Renal cortical epithelial cell (primary cell): Measurements from ENCODE around the gene CCDC6. TPM values are rescaled to one million over a fixed set of nuclear protein-coding genes. Genes with fewer than 3 reads are reported as not detected.
"Not testable (repeated sequence)": the region's sequence is repeated elsewhere in the genome, so short reads cannot be mapped to it uniquely, and the experiment has no call there.

Experiments
- DNase-seq: peaks from one replicate; pipeline ENCODE4 v3.0.0-alpha.2; 2011; ENCODE audit warnings: low read depth
- total RNA-seq: library from RNA; depleted of rRNA; stranded (reverse); fragments of >200 nt; gene quantifications from 2 replicates; pipeline ENCODE4 v1.2.3, GENCODE V29; 2014

CCDC6 gene
- total RNA-seq, 1 donor from 2014 or later, result 59.8 TPM

- no peak for DNase-seq
These were observed 482 bp downstream of the CCDC6 start for GRCh38 chr10:59905731-59906416.

DNA sequence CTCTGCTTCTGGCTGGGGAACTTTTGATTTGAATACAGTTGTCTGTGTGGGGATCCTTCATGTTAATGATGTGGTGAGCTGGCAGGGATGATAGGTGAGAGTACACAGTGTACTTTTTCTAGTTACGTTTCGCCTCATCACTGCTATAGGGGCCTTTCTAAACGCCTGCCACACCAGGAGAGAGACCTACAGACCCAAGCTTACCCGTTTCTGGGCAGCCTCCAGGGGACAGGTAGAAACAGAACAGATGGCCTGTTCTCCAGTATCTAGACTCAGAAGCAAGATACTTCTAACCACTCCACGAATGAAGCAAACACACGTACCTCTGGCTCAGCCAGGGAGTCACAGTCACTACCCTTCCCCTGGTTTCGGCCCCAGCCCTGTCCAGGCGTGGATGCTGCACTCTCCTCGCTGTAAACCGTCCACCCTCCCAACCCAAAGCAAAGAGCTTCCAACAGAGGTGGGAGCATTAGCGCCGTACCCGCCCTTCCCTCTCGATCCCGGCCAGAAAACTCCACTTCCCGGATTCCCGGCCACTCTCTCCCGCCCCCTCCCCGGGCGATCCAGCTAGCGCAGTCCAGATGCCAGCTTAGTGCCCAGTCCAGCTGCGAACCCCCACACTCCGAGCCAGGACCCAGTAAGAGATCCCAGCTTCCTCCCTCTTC is 1.2 kb downstream of the CCDC6 start:
- no peak for DNase-seq

GRCh38 chr10:59904426-59905065 is 1.8 kb downstream of the CCDC6 start:
- no peak for DNase-seq

DNA sequence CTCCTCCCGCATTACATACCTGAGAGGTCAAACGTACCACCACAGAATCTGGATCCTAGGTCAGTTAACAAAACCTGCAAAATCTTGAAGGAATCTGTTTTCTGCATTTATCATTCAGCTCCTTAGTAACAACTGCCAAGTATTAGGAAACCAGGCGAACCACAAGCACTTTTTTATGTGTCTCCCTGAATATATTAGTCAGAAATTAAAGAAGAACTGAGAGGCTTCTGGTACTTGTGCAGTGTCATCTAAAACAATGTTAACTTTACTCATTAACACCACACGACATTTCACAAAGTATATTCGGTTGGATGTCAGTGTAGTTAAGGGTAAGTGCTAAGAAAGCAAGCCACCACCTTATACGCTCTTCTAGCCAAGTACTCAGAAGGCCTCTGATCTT is 2.5 kb downstream of the CCDC6 start:
- DNase-seq, result peak; percentile 52

- no peak for DNase-seq
These were observed 4.3 kb downstream of the CCDC6 start for GRCh38 chr10:59902016-59902415.

DNA sequence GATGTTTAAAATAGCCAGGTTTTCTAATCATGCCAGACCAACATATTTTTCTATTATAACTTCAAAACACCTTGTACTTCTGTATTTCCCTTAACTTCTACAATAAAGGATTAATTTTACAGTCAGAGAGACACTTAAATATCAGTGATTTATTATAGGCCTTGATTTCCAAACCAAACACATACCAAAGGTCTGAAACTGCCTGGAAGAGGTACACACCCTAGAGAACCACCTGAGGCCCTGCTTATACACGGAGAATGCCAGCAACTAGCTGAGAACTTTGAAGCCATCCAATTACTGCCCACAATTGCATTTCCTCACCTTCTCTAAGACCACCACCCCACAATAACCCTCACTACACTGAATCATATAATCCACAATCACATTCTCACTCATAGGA is 4.9 kb downstream of the CCDC6 start:
- peak; percentile 37 for DNase-seq

- DNase-seq, result peak; percentile 28
These were observed 6.2 kb downstream of the CCDC6 start for GRCh38 chr10:59900048-59900727.

DNA sequence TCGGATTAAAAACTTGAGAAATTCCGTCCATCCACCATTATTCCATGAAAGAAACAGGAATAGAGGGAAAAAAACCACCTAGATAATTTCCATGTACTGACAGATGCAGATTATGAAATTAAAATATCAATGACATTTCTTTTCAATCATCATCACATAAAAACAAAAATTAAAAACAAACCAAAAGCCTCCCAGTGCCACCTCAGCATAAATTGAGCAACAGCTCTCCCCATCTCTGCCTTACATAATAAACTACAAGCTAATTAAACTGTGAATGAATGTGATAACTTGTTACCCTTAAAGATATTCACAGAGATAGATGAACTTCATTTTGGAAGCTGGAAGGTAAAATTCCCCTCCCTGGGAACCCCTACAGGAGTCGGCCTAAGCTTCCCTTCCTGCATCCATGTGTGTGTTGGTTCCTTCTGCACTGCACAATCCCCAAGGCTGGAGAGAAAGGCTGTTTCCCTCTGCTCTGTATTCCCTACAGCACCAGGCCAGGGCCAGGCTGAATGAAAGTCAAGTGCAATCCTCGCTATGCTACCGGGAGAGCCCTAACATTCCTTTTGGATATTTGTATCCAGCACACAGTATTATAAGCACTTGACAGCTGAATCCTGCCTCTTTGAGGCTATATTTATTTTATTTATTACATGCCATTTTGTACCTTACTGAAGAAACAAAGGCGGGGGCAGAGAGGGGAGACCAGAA is 8.1 kb downstream of the CCDC6 start:
- DNase-seq, result no peak

DNA sequence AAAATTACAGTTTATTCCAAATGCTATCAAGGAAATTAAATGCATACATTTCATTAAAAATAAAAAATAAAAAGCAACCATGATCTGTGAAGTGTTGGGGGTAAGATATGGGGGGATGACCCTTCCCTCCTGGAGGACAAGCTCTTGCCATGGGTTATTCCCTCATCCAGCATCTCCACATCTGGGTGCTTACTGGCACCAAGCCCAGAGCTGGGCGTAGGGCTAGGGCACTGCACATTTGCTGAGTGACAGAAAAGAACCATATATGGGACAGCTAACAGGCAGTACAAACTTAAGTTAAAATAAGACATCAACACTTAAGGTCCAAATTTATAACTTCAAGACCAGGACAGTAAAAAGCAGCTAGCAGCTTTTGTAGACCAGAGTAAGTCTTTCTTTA is 10.2 kb downstream of the CCDC6 start:
- no peak for DNase-seq

- no peak for DNase-seq
These were observed 10.7 kb downstream of the CCDC6 start for GRCh38 chr10:59895629-59896116.

DNA sequence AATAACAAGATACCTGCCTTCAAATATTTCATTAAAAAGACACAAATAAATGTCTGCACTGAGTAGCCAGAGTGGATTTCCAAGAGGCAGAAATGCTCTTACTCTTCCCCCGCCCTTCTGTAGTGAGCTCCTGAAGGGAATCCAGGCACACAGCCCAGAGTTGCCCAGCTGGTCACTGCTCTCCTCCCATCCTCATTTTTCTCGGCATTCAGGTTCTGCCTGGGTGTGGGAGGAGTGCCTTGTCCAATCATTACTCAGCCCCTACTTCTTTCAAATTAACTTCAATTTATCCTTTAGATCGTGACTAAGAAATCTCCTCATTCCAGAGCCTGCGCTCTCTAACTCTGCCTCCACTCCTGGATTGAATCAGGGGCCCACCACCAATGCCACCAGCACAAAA is 12.2 kb downstream of the CCDC6 start:
- DNase-seq, result peak; percentile 75

DNA sequence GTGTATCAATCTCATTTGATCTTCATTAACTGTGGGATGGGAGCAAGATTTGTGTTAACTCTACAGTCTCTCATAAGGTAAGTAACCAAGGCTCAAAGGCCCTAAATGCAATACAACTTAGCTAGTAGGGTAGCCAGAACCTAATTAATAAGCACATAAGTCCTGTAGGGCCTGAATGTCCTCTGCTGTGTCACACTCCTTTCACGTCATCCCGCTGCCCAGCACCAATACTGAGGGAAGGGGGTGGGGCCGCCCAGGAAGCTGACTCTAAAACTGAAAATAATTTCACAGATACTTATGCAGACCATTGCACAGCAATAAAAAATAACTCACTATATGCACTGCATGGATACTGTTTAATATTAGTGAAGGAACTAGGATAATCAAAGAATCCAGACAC is 13.7 kb downstream of the CCDC6 start:
- DNase-seq, result no peak

DNA sequence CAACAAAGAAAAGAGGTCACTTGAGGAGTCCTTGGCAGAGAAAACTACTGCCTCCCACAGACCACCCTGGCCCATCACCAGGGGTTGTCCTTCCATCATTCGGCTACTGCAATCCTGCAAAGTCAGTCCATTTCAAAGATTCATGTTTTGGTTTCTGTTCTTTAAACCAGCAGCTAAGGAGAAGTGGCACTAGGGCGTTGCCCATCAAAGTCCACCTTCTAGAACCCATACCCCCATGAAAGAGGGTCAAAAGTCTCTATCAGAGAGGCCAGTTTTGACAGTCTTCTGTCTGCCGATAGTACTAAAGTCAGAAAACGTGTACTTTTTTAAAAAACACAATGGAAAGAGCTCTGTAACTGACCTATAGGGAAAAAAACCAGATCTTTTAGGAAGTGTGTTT is 14.4 kb downstream of the CCDC6 start:
- DNase-seq, result no peak

- DNase-seq, result no peak
These were observed 15.0 kb downstream of the CCDC6 start for GRCh38 chr10:59891349-59891748.

GRCh38 chr10:59888781-59889435 is 17.4 kb downstream of the CCDC6 start:
- DNase-seq, result no peak

- no peak for DNase-seq
These were observed 18.2 kb downstream of the CCDC6 start for GRCh38 chr10:59887972-59888640.

GRCh38 chr10:59887006-59887405 is 19.4 kb downstream of the CCDC6 start:
- no peak for DNase-seq

GRCh38 chr10:59885430-59886134 is 20.8 kb downstream of the CCDC6 start:
- DNase-seq, result no peak

GRCh38 chr10:59884893-59885292 is 21.5 kb downstream of the CCDC6 start:
- DNase-seq, result not testable (repeated sequence)

DNA sequence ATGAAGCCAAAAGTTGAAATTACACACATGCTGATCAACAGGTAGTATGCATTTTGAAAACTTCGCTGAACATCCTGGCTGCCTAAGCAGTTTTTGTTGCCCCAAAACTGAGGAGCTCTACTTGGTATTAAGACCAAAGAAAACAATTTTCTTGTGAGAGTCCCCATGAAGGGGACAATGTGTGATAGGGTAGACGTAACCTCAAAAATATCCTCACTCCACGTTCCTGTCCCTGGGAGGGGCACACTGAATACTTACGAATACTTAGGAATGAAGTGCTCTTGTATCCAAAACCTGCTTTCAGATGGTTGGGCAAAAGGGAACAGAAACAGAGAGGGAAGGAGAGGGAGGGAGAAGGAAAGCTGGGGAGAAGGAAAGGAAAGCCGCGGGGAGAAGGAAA is 24.7 kb downstream of the CCDC6 start:
- DNase-seq, result no peak
